ENCODE measurements around the gene RAB11FIP5. TPM values are rescaled to one million over a fixed set of nuclear protein-coding genes. Genes with fewer than 3 reads are reported as not detected.

RAB11FIP5 gene
- total RNA-seq, 1 experiment from 2014 or later = 12.9 TPM

- CTCF ChIA-PET = no interaction called here
- POLR2A ChIA-PET (ENCODE audit: low non-redundant PET) = no interaction called here
- no peaks in the 10 kb centered on the region for H3K27me3 ChIP-seq (replicated peaks; ENCODE audit: insufficient read depth, low read depth, low read length, poor library complexity)
- TF ChIP-seq EZH2 (IDR thresholded peaks at IDR 0.05; ENCODE audit: borderline replicate concordance, low read depth, low read length, poor library complexity, severe bottlenecking) = no peak
- TF ChIP-seq CTCF (conservative IDR thresholded peaks at IDR 0.05; ENCODE audit: low read depth, low read length) = no peak; the same call in 1 of the 2 replicates
- intact Hi-C loops (cut with micrococcal nuclease; ENCODE audit: unreplicated experiment) = no loop called here
- BruUV-seq (replicated peaks) = no TSS peak
- H3K9me3 ChIP-seq (ENCODE audit: low read depth, low read length, poor library complexity, severe bottlenecking) = no peaks in the 10 kb centered on the region
- H3K4me1 ChIP-seq (ENCODE audit: insufficient read depth, low read length, poor library complexity, severe bottlenecking) = no peaks in the 10 kb centered on the region
- no peak overlapping the region for H3K27ac ChIP-seq (ENCODE audit: low read depth, low read length, poor library complexity, severe bottlenecking)
- no peaks in the 10 kb centered on the region for H3K36me3 ChIP-seq (ENCODE audit: insufficient read depth, low read length, poor library complexity, severe bottlenecking)
- peak; percentile 19 for DNase-seq (ENCODE audit: low spot score)
- no peak overlapping the region for H3K4me3 ChIP-seq (ENCODE audit: low read depth, low read length, poor library complexity, severe bottlenecking)
Measured at GRCh38 chr2:73035899-73036711, 76.6 kb downstream of the RAB11FIP5 start.

GRCh38 chr2:73034661-73035375, 77.9 kb downstream of the RAB11FIP5 start:
- no peaks in the 10 kb centered on the region for H3K27me3 ChIP-seq (replicated peaks; ENCODE audit: insufficient read depth, low read depth, low read length, poor library complexity)
- ChIA-PET POLR2A (ENCODE audit: low non-redundant PET) (interaction anchor here (0.6 kb wide), 1 partner anchor 73 kb away, joined by 8 read pairs; no protein-coding TSS in a partner anchor), CTCF (no interaction called here)
- intact Hi-C loops (cut with micrococcal nuclease; ENCODE audit: unreplicated experiment) = no loop called here
- no peaks in the 10 kb centered on the region for H3K36me3 ChIP-seq (ENCODE audit: insufficient read depth, low read length, poor library complexity, severe bottlenecking)
- H3K9me3 ChIP-seq (ENCODE audit: low read depth, low read length, poor library complexity, severe bottlenecking) = no peaks in the 10 kb centered on the region
- BruUV-seq (replicated peaks) = no TSS peak
- TF ChIP-seq EZH2 (IDR thresholded peaks at IDR 0.05; ENCODE audit: borderline replicate concordance, low read depth, low read length, poor library complexity, severe bottlenecking) (no peak), CTCF (conservative IDR thresholded peaks at IDR 0.05; ENCODE audit: low read depth, low read length) (no peak)
- H3K27ac ChIP-seq (ENCODE audit: low read depth, low read length, poor library complexity, severe bottlenecking) = no peak overlapping the region
- H3K4me1 ChIP-seq (ENCODE audit: insufficient read depth, low read length, poor library complexity, severe bottlenecking) = no peaks in the 10 kb centered on the region
- no peak for DNase-seq (ENCODE audit: low spot score)
- H3K4me3 ChIP-seq (ENCODE audit: low read depth, low read length, poor library complexity, severe bottlenecking) = no peak overlapping the region

- H3K9me3 ChIP-seq (ENCODE audit: low read depth, low read length, poor library complexity, severe bottlenecking) = no peaks in the 10 kb centered on the region
- intact Hi-C loops (cut with micrococcal nuclease; ENCODE audit: unreplicated experiment) = no loop called here
- CTCF ChIA-PET = no interaction called here
- H3K36me3 ChIP-seq (ENCODE audit: insufficient read depth, low read length, poor library complexity, severe bottlenecking) = no peaks in the 10 kb centered on the region
- no TSS peak for BruUV-seq (replicated peaks)
- POLR2A ChIA-PET (ENCODE audit: low non-redundant PET) = no interaction called here
- H3K27ac ChIP-seq (ENCODE audit: low read depth, low read length, poor library complexity, severe bottlenecking) = no peak overlapping the region
- H3K4me1 ChIP-seq (ENCODE audit: insufficient read depth, low read length, poor library complexity, severe bottlenecking) = peaks cover 4% of the 10 kb centered on the region
- H3K27me3 ChIP-seq (replicated peaks; ENCODE audit: insufficient read depth, low read depth, low read length, poor library complexity) = no peaks in the 10 kb centered on the region
- DNase-seq (ENCODE audit: low spot score) = no peak
- TF ChIP-seq EZH2 (IDR thresholded peaks at IDR 0.05; ENCODE audit: borderline replicate concordance, low read depth, low read length, poor library complexity, severe bottlenecking) = no peak
- no peak for TF ChIP-seq CTCF (conservative IDR thresholded peaks at IDR 0.05; ENCODE audit: low read depth, low read length)
- H3K4me3 ChIP-seq (ENCODE audit: low read depth, low read length, poor library complexity, severe bottlenecking) = no peak overlapping the region
Measured at GRCh38 chr2:73033766-73034381, 78.9 kb downstream of the RAB11FIP5 start.
